Heart left ventricle (tissue), 16 donors: Measurements from ENCODE around the gene OR5AS1. TPM values are rescaled to one million over a fixed set of nuclear protein-coding genes. Genes with fewer than 3 reads are reported as not detected.
"Not testable (repeated sequence)": the region's sequence is repeated elsewhere in the genome, so short reads cannot be mapped to it uniquely, and the experiment has no call there.

Experiments
- ATAC-seq, 4 donors: fragments of 200-7000 bp; cut with Tn5 transposase; one replicate each; pipeline ENCODE4 v1.9.1; 2020 to 2022; ENCODE audit warnings: moderate library complexity in 4 of 4, mild to moderate bottlenecking in 3 of 4, moderate number of reproducible peaks in 1 of 4
- DNase-seq, 5 donors: peaks; one replicate each; pipeline ENCODE4 v3.0.0-alpha.2; 2020
- H3K27ac ChIP-seq, 12 donors: fragments of 200-600 bp; sonication (generic) in 4 of 12; one replicate each; pipeline versions ENCODE4 v1.5.0 to v1.8.0; 2016 to 2022; ENCODE audit warnings: mild to moderate bottlenecking in 2 of 12
- H3K27me3 ChIP-seq, 9 donors: fragments of 200-600 bp; sonication (generic) in 2 of 9; one replicate each; pipeline versions ENCODE4 v1.5.1 to v1.8.0; 2016 to 2022; ENCODE audit warnings: mild to moderate bottlenecking in 3 of 9
- H3K36me3 ChIP-seq, 9 donors: fragments of 200-600 bp; sonication (generic) in 2 of 9; one replicate each; pipeline versions ENCODE4 v1.5.0 to v1.8.0; 2018 to 2022; ENCODE audit warnings: mild to moderate bottlenecking in 2 of 9
- H3K4me1 ChIP-seq, 12 donors: fragments of 200-600 bp; sonication (generic) in 4 of 12; one replicate each; pipeline versions ENCODE4 v1.5.0 to v1.8.0; 2016 to 2022; ENCODE audit warnings: mild to moderate bottlenecking in 3 of 12
- H3K4me3 ChIP-seq, 12 donors: fragments of 200-600 bp; sonication (generic) in 4 of 12; one replicate each; pipeline versions ENCODE4 v1.5.0 to v1.8.0; 2017 to 2022; ENCODE audit warnings: mild to moderate bottlenecking in 9 of 12, moderate library complexity in 4 of 12
- H3K9me3 ChIP-seq, 12 donors: fragments of 200-600 bp; sonication (generic) in 4 of 12; one replicate each; pipeline versions ENCODE4 v1.5.0 to v1.8.0; 2016 to 2022; ENCODE audit warnings: mild to moderate bottlenecking in 1 of 12
- POLR2A ChIP-seq, 2 donors: fragments of 450-650 bp; IDR thresholded peaks; one replicate each; pipeline ENCODE4 v1.6.1; 2017; ENCODE audit warnings: antibody characterized with exemption in 2 of 2, mild to moderate bottlenecking in 2 of 2, moderate library complexity in 2 of 2
- WGBS, 4 donors: extraction: QIAGEN DNeasy Blood & Tissue Kit in 2 of 4; methylation state at CpG; one replicate each; pipeline versions ENCODE4 v1.1.5 to v1.1.7; 2013 to 2018; 5-methylcytosine and 5-hydroxymethylcytosine counted together
- intact Hi-C, 10 donors: fragments of 100-400 bp; cut with DNase I; formaldehyde crosslinking; loops; one replicate each; pipeline versions ENCODE4 v1.11.1 to v1.14.2; 2022
- polyA plus RNA-seq, 2 donors: library from polyadenylated mRNA; stranded (reverse); fragments of 200-250 nt; gene quantifications; one replicate each; pipeline ENCODE4 v1.2.3, GENCODE V29; 2013
- total RNA-seq, 9 donors: library from RNA; depleted of rRNA in 2 of 9; stranded (reverse); fragments of >200 nt in 2 of 9; fragmentation: NEBNext Ultra II Directional in 3 of 9; extraction: Animal tissue kit (Norgen Biotek cat#: 25700) in 3 of 9; gene quantifications; one replicate each; pipeline versions ENCODE4 v1.1.0 to v1.2.4, GENCODE V29; 2016 to 2023
- TF ChIP-seq, protein P1 (sequence below), 12 donors: fragments of 200-600 bp; sonication (generic) in 4 of 12; IDR thresholded peaks; one replicate each; pipeline versions ENCODE4 v1.5.0 to v1.8.0; 2018 to 2022; ENCODE audit warnings: antibody characterized with exemption in 12 of 12, mild to moderate bottlenecking in 5 of 12
- donor health status: ischemic (EF 13 %, LVEDD 7.1; RV severe dilation, severe dysfunction).
- donor health status: healthy with polysubstance abuse.
- donor health status: DM: no; HTN: yes; CAD: no.
- donor health status: DM: no; HTN: no; CAD: no.
- donor health status: ischemic (EF 25% LVEDD 6.9; RV normal size, moderate dysfunction).
- donor health status: ischemic (EF 25% LVEDD 5.7; RV mildly dilated, moderate dysfunction).
- donor health status: healthy.
- donor health status: DM: yes; HTN: yes; CAD: no.
- donor health status: ischemic (EF 35%, LVEDD 5.7; RV mildly dilated, moderate dysfunction).
- donor health status: nonischemic (EF 11% LVEDD 7.7; RV severe dilation, severe dysfunction).
- donor health status: DM: yes; HTN: yes; CAD: no.
- donor health status: PGD.
- donor health status: ischemic (EF 29% LVEDD 5.4; RV normal size, mild dysfunction).
- donor health status: nonischemic (EF 23%, LVEDD 6.1; RV moderate dilation, normal function).

OR5AS1 gene
- total and polyA plus RNA-seq, 11 donors, result not detected

DNA sequence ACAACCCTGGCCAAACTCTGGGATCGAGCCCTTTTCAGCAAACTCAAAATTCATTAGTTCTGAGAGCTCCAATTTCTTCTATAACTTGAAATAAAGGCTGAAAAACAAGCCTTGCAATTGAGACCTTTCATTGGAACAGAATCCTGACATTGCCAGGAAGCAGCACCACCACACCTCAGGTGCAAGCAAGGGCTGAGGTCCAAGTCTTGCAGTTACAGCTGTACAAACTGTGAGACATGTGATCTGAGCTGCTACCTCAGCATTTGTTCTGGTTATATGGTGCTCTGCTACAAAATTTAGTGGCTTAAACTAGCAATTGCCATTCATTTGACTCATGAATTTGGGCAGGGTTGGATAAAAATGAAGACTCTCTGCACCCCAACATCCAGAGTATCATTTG, 18.1 kb downstream of the OR5AS1 start:
- Histone ChIP-seq H3K4me3 (no peak overlapping the region), H3K36me3 (no peaks in the 10 kb centered on the region), H3K9me3 (peaks cover 0 to 10% (median 0%) of the 10 kb centered on the region in 12 donors), H3K27ac (no peak overlapping the region), H3K4me1 (no peaks in the 10 kb centered on the region), H3K27me3 (no peaks in the 10 kb centered on the region)
- DNase-seq (no peak), ATAC-seq (no peak)
- WGBS, 4 donors, result 43 to 57% (median 52%) methylated on average over 1 of the region's 1 CpG
- TF ChIP-seq POLR2A (IDR thresholded peaks at IDR 0.05), result no peak
- TF ChIP-seq, protein P1, sequence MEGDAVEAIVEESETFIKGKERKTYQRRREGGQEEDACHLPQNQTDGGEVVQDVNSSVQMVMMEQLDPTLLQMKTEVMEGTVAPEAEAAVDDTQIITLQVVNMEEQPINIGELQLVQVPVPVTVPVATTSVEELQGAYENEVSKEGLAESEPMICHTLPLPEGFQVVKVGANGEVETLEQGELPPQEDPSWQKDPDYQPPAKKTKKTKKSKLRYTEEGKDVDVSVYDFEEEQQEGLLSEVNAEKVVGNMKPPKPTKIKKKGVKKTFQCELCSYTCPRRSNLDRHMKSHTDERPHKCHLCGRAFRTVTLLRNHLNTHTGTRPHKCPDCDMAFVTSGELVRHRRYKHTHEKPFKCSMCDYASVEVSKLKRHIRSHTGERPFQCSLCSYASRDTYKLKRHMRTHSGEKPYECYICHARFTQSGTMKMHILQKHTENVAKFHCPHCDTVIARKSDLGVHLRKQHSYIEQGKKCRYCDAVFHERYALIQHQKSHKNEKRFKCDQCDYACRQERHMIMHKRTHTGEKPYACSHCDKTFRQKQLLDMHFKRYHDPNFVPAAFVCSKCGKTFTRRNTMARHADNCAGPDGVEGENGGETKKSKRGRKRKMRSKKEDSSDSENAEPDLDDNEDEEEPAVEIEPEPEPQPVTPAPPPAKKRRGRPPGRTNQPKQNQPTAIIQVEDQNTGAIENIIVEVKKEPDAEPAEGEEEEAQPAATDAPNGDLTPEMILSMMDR (IDR thresholded peaks at IDR 0.05), result no peak
- intact Hi-C loops, result no loop called here

DNA sequence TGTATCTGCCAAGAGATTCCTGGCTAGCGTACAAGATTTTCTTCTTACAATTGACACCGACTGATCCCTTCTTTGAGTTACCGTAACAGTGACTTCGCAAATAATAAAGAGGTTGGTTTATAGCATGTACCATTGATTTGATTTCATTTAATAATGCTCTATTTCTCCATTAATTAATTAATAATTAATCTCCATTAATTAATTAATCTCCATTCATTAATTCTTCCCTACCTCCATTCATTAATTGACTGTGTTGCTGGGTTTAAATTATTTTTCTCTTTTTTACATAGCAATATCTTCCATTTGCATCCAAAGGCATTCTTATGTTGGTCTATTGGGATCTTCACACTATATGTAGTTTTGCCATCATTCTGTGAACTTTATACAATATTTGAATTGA, 21.0 kb downstream of the OR5AS1 start:
- intact Hi-C loops, result no loop called here
- 54 to 68% (median 63%) methylated on average over 4 of the region's 4 CpGs for WGBS, 4 donors
- H3K27me3 ChIP-seq, result no peaks in the 10 kb centered on the region
- DNase-seq, result no peak
- H3K27ac ChIP-seq, result no peak overlapping the region
- H3K36me3 ChIP-seq, result no peaks in the 10 kb centered on the region
- H3K4me3 ChIP-seq, result no peak overlapping the region
- no peak for ATAC-seq
- H3K4me1 ChIP-seq, result no peaks in the 10 kb centered on the region
- no peak for TF ChIP-seq POLR2A (IDR thresholded peaks at IDR 0.05)
- TF ChIP-seq, protein P1 (IDR thresholded peaks at IDR 0.05), result no peak
- H3K9me3 ChIP-seq, result no peaks in the 10 kb centered on the region

DNA sequence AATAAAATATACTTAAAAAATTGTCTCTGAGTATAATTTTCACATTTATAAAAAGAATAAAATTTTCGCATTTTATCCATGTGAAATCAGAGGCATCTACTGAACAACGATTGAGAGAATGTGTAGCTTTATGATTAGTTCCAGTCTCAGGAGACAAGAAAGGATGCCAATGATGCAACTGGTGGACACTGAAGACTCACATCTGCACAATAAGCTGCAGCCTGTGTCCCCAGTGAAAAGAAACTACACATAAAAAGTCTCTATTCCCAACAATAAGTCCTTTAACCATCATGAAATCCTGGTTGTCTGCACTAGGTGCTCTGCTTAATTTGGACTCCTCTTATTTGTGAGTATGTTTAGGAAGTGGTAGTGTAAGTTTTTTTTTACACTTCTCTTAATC, 22.0 kb downstream of the OR5AS1 start:
- intact Hi-C loops, result no loop called here
- no peak for DNase-seq
- TF ChIP-seq, protein P1 (IDR thresholded peaks at IDR 0.05), result no peak
- TF ChIP-seq POLR2A (IDR thresholded peaks at IDR 0.05), result no peak
- Histone ChIP-seq H3K4me3 (no peak overlapping the region), H3K4me1 (no peaks in the 10 kb centered on the region), H3K27ac (no peak overlapping the region), H3K36me3 (no peaks in the 10 kb centered on the region), H3K27me3 (no peaks in the 10 kb centered on the region), H3K9me3 (no peaks in the 10 kb centered on the region)
- WGBS, 4 donors, result 52 to 69% (median 61%) methylated on average over 2 of the region's 2 CpGs
- no peak for ATAC-seq

DNA sequence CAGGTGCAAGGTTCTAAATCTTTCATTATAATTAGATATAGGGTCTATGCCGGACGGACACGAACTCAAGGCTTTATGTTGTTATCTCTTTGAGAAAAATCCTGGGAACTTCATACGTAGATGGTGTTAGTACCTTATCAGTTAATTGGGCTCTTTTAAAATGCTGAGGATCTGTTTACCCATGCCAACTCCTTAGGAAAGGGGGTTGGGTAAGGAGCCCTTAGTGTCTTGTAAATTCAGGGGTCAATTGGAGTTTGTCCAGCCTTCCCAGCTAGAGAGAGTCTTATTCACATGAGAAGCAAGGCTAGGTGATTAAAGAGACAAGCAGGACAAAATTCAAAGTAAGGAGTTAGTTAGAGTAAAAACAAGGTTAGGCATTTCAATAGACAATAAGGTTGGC, 28.9 kb downstream of the OR5AS1 start:
- ATAC-seq, H3K27me3 ChIP-seq, H3K36me3 ChIP-seq, H3K4me3 ChIP-seq, intact Hi-C loops, H3K4me1 ChIP-seq, DNase-seq, H3K9me3 ChIP-seq, H3K27ac ChIP-seq: not testable (repeated sequence)
- WGBS, 4 donors, result 28 to 49% (median 32%) methylated on average over 4 of the region's 4 CpGs

DNA sequence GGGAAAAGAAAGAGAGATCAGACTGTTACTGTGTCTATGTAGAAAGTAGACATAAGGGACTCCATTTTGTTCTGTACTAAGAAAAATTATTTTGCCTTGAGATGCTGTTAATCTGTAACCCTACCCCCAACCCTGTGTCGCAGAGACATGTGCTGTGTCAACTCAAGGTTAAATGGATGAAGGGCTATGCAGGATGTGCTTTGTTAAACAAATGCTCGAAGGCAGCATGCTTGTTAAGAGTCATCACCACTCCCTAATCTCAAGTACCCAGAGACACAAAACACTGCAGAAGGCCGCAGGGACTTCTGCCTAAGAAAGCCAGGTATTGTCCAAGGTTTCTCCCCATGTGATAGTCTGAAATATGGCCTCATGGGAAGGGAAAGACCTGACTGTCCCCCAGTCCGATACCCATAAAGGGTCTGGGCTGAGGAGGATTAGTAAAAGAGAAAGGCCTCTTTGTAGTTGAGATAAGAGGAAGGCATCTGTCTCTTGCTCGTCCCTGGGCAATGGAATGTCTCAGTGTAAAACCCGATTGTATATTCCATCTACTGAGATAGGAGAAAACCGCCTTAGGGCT, 30.3 kb downstream of the OR5AS1 start:
- H3K27me3 ChIP-seq, intact Hi-C loops, H3K27ac ChIP-seq, DNase-seq, H3K36me3 ChIP-seq, H3K4me1 ChIP-seq, H3K4me3 ChIP-seq, ATAC-seq, H3K9me3 ChIP-seq: not testable (repeated sequence)
- 10 to 17% (median 14%) methylated on average over 7 of the region's 7 CpGs for WGBS, 4 donors

DNA sequence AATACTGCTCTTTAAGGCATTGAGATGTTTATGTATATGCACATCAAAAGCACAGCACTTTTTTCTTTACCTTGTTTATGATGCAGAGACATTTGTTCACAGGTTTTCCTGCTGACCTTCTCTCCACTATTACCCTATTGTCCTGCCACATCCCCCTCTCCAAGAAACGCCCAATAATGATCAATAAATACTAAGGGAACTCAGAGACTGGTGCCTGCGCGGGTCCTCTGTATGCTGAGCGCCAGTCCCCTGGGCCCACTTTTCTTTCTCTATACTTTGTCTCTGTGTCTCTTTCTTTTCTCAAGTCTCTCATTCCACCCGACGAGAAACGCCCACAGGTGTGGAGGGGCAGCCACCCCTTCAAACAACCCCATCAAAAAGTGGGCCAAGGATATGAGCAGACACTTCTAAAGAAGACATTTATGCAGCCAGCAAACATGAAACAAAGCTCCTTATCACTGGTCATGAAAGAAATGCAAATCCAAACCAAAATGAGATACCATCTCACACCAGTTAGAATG, 30.9 kb downstream of the OR5AS1 start:
- H3K27ac ChIP-seq, H3K9me3 ChIP-seq, H3K4me3 ChIP-seq, H3K36me3 ChIP-seq, DNase-seq, intact Hi-C loops, H3K27me3 ChIP-seq, H3K4me1 ChIP-seq, ATAC-seq: not testable (repeated sequence)
- WGBS, 4 donors, result 61 to 73% (median 71%) methylated on average over 7 of the region's 7 CpGs
